Dendritic cell treated with granulocyte-macrophage colony-stimulating factor and Interleukin-4, amounts not matched to agents 40 ng/mL and 50 ng/mL, for 4 days (primary cell): Measurements from ENCODE around the gene ZNF502.
A peak's percentile ranks its signal among the peaks of the same experiment; 100 is the strongest.

Experiments used
- H3K27ac Mint-ChIP-seq: one replicate; pipeline ENCODE4 v1.8.0; 2022; ENCODE audit warnings: mild to moderate bottlenecking, mixed read lengths
- H3K27me3 Mint-ChIP-seq: one replicate; pipeline ENCODE4 v1.8.0; 2022; ENCODE audit warnings: mild to moderate bottlenecking, mixed read lengths
- H3K36me3 Mint-ChIP-seq: one replicate; pipeline ENCODE4 v1.8.0; 2022; ENCODE audit warnings: low read depth, mixed read lengths
- H3K4me1 Mint-ChIP-seq: one replicate; pipeline ENCODE4 v1.8.0; 2022; ENCODE audit warnings: low read depth, mixed read lengths
- H3K4me3 Mint-ChIP-seq: one replicate; pipeline ENCODE4 v1.8.0; 2022; ENCODE audit warnings: mild to moderate bottlenecking, moderate library complexity, mixed read lengths
- H3K9me3 Mint-ChIP-seq: one replicate; pipeline ENCODE4 v1.8.0; 2022; ENCODE audit warnings: mixed read lengths
- intact Hi-C: fragments of 100-400 bp; cut with micrococcal nuclease; formaldehyde crosslinking; loops from one replicate; pipeline ENCODE4 v1.15.0; 2022

ZNF502 gene

DNA sequence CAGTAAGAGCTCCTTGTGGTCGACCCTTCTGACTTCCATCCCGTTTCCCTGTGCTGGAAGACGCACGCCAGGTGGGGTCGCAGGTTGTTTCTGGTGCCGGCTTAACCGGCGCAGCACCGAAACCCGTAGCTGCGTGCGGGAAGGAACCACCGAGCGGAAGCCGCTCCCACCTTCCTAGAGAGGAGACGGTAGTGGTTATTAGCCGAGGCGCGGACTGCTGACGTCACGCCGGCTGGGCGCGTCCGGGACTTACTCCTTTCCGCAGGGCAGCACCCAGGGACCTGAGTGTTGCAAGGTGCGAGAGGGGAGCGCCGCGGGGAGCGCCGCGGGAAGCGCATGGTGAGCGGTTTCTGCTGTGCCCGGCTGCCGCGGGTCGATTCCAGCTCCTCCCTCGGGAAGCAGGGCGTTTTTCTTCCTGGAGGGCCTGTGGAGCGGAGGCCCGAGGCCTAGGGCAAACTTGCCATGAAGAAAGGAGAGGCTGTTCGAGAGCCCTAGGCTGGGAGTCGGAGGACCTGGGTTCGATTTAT lies 17.0 kb downstream of the ZNF502 start, which contains the start of gene ZNF501:
TSS of gene ZNF501 (plus strand) at position 252 of the 527 bp plus-strand sequence. CDS start 4,787 bp downstream, outside the sequence.
- peaks cover 16% of the 10 kb centered on the region for H3K4me1 Mint-ChIP-seq
- peak within 1 kb of the TSS; percentile 98 for H3K4me3 Mint-ChIP-seq
- H3K9me3 Mint-ChIP-seq, result peaks cover 96% of the 10 kb centered on the region
- intact Hi-C loops, result loop anchor here (1.0 to 2.0 kb wide), 2 partner anchors 17 to 32 kb away; partner anchors contain the start of genes KIAA1143, KIF15 and ZNF502
- no peaks in the 10 kb centered on the region for H3K27me3 Mint-ChIP-seq
- peak within 1 kb of the TSS; percentile 91 for H3K27ac Mint-ChIP-seq
- peaks cover 52% of the 10 kb centered on the region for H3K36me3 Mint-ChIP-seq

DNA sequence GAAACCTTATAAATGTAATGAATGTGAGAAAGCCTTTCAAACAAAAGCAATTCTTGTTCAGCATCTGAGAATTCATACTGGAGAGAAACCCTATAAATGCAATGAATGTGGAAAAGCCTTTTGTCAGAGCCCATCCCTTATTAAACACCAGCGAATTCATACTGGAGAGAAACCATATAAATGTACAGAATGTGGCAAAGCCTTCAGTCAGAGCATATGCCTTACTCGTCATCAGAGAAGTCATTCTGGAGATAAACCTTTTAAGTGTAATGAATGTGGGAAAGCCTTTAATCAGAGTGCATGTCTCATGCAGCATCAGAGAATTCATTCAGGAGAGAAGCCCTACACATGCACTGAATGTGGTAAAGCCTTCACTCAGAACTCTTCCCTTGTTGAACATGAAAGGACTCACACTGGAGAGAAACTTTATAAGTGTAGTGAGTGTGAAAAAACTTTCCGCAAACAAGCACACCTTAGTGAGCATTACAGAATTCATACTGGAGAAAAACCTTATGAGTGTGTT lies 22.2 kb downstream of the ZNF502 start:
- H3K27ac Mint-ChIP-seq, result no peak overlapping the region
- no peaks in the 10 kb centered on the region for H3K27me3 Mint-ChIP-seq
- intact Hi-C loops, result loop anchor here (5.0 kb wide), 1 partner anchor 87 kb away; the partner anchor contains the start of gene ZNF35
- H3K4me1 Mint-ChIP-seq, result peaks cover 6% of the 10 kb centered on the region
- H3K9me3 Mint-ChIP-seq, result peaks cover 96% of the 10 kb centered on the region
- no peak overlapping the region for H3K4me3 Mint-ChIP-seq
- H3K36me3 Mint-ChIP-seq, result peaks cover 56% of the 10 kb centered on the region

DNA sequence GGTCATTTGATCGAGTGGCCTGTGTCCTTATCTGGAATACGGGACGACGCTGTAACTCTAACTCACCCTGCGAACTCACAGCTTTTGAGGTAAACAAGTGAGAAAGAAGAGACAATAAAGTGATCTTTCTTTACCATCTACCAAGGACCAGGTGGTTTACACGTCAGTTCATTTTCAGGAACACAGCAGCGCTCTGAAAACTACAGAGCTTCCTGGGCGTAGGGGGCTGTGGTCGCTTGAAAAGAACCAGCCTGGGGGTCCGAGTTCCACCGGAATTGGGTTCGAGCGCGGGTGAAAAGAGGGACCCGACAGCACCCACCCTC lies 48.6 kb downstream of the ZNF502 start:
- Mint-ChIP-seq H3K36me3 (peaks cover 54% of the 10 kb centered on the region), H3K9me3 (peaks cover 51% of the 10 kb centered on the region), H3K27ac (peak overlapping the region; percentile 91), H3K4me1 (peaks cover 11% of the 10 kb centered on the region), H3K4me3 (peak overlapping the region; percentile 84), H3K27me3 (no peaks in the 10 kb centered on the region)
- intact Hi-C loops, result loop anchor here (1.0 to 5.0 kb wide), 3 partner anchors 32 to 216 kb away; partner anchors contain the start of genes EXOSC7, TMEM42, ZDHHC3 and ZNF501

DNA sequence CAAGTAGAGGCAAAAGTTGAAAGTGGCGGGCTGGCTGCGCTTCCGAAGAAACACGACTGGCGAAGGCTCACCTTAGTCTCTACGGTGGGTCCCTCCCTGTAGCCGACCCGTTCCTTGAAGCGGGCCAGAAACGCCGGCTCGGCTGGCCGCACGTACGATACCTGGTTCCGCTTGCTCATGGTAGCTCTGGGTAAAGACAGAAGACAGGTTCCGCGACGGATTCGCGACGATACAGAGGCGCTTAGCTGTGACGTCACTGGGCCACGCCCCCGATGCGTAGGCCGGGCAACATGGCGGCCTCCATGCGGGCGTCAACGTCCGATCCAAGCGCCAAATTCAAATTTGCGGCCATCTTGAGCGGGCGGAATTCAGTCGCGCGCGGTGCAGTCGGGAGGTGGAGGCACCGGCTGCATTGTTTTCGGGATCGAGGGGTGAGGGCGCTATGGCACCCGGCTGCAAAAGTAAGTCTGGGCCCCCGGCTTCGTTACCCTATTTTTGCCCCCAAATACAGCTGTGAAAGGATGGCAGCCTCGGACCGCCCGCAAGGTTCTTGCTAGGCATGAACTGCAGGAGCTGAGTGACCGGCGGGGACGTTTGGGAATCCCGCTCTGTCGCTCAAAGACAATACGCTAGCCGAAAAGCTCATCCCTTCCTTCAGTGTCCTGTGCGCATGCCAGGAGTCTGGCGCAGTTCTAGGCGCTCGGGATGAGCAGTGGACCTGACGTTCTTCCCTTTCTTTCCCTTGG lies 49.1 kb downstream of the ZNF502 start, which contains the start of the genes KIAA1143 and KIF15:
TSS of gene KIAA1143 (minus strand) at position 196 of the 746 bp plus-strand sequence. CDS start at position 179, 17 bp downstream.
TSS of gene KIF15 (plus strand) at position 371 of the 746 bp plus-strand sequence. CDS start at position 443, 72 bp downstream.
- peak within 1 kb of the TSS; percentile 84 for H3K4me3 Mint-ChIP-seq
- peaks cover 53% of the 10 kb centered on the region for H3K36me3 Mint-ChIP-seq
- peaks cover 54% of the 10 kb centered on the region for H3K9me3 Mint-ChIP-seq
- peak within 1 kb of the TSS; percentile 91 for H3K27ac Mint-ChIP-seq
- peaks cover 11% of the 10 kb centered on the region for H3K4me1 Mint-ChIP-seq
- intact Hi-C loops, result loop anchor here (1.0 to 5.0 kb wide), 3 partner anchors 32 to 216 kb away; partner anchors contain the start of genes EXOSC7, TMEM42, ZDHHC3 and ZNF501
- H3K27me3 Mint-ChIP-seq, result no peaks in the 10 kb centered on the region

DNA sequence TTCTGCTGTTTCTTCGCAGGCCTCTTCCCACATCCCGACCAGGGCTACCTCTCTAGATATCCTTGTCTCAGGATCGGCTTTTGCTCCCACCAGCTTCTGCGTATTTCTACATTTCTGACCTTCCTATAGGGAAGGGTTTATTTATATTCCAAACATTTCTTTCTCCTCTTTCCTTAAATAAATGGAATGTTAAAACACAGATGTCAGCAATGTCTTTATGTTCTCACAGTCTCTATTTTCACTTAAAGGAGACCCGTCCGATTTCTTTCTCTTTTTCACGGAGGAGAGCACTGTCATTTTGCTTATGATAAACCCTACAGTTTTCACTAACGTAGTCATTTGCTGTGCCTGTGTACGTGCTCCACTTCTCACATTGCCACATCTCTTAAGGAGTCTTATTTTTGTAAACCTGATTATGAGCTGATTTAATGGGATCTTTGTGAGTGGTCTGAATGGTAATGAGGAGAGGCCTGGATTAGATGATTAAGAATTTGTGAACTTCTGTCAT lies 49.8 kb downstream of the ZNF502 start:
- Mint-ChIP-seq H3K27me3 (no peaks in the 10 kb centered on the region), H3K27ac (peak overlapping the region; percentile 91), H3K4me1 (peaks cover 11% of the 10 kb centered on the region), H3K4me3 (peak overlapping the region; percentile 84), H3K9me3 (peaks cover 54% of the 10 kb centered on the region), H3K36me3 (peaks cover 55% of the 10 kb centered on the region)
- intact Hi-C loops, result loop anchor here (5.0 kb wide), 1 partner anchor 215 kb away; the partner anchor contains the start of genes EXOSC7 and ZDHHC3

DNA sequence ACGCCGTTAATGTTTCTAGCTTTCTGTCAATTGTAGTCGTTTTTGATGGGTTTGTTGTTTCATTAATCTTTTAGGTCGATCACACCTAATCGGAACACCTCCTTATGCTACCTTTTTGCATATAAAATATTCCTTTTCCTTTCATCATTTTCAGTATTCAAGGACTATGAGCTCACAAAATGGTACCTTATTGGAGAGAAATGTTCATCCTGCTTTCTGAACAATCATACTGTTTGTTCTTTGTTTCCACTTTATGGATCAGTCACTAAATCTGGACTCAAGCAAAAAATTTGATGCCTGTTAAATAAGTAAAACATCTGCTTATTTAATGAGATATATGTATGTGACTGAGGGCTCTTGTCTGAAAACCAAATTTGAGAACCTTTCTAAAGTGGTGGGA lies 50.2 kb downstream of the ZNF502 start:
- Mint-ChIP-seq H3K4me3 (no peak overlapping the region), H3K27me3 (no peaks in the 10 kb centered on the region), H3K27ac (no peak overlapping the region), H3K4me1 (peaks cover 11% of the 10 kb centered on the region), H3K9me3 (peaks cover 54% of the 10 kb centered on the region), H3K36me3 (peaks cover 53% of the 10 kb centered on the region)
- intact Hi-C loops, result loop anchor here (5.0 kb wide), 1 partner anchor 215 kb away; the partner anchor contains the start of genes EXOSC7 and ZDHHC3

DNA sequence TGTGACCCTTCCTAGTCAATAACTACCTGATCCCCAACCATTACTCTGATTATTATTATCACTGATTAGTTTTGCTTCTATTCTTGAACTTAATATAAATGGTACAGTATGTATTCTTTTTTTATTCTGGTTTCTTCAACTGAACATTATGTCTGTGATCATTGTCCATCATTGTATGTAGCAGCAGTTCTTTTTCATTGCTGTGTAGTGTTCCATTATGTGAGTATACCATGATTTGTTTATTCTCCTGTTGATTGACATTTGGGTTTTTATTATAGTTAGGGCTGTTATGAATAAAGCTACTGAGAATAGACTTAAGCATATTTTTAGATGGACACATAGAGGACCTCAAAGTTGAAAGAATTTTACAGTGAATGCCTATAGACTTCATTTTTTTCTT lies 51.8 kb downstream of the ZNF502 start:
- Mint-ChIP-seq H3K27me3 (no peaks in the 10 kb centered on the region), H3K9me3 (peaks cover 49% of the 10 kb centered on the region), H3K4me3 (no peak overlapping the region), H3K4me1 (peaks cover 11% of the 10 kb centered on the region), H3K36me3 (peaks cover 51% of the 10 kb centered on the region), H3K27ac (no peak overlapping the region)
- intact Hi-C loops, result loop anchor here (5.0 kb wide), 1 partner anchor 213 kb away; the partner anchor contains the start of genes EXOSC7 and ZDHHC3

DNA sequence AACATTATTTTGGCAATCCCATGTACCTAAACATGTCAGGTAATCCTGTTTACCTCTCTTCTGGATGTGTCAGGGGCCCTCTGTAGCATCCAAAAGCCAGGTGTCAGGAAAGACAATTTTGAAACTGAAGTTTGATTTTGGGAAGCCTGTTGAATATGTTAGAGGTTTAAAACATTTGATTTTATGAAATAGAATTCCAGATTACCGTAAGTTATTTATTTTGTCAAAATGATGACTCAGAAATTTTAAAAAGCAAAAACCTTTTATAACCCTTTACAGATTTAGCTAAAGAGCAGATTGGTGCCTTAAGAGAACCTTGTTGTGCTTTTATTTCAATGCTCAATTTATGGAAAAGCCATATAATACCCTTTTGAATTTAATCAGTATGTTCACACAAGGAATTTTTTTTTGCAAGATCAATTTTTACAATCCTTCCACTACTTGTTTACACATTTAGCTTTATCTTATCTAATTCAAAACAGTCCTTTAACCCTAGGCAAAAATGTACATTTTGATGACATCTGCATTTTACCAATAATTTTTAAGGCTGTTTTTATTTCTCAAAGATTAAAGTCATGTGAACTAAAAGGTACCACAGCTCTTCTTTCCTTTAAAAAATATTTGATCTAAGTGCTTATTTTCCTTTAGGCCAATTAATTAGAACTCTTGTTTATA lies 59.1 kb downstream of the ZNF502 start:
- Mint-ChIP-seq H3K4me3 (no peak overlapping the region), H3K27ac (no peak overlapping the region), H3K9me3 (peaks cover 57% of the 10 kb centered on the region), H3K27me3 (no peaks in the 10 kb centered on the region), H3K4me1 (no peaks in the 10 kb centered on the region), H3K36me3 (peaks cover 41% of the 10 kb centered on the region)
- intact Hi-C loops, result no loop called here

DNA sequence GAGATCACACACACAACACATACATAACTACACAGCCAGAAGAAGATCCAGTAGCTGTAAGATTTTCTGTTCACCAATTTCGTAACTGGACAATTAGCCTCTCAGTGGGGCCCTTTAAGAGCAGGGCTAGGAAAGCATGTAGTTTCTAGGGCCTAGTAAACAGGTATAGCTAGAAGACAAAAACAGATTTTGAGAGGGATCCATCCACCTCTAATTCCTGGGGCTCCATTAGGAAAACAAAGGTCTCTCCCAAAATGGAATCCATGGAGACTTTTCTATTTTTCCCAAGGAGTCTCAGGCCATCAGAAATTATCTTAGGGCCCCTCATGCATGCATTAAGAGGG lies 59.6 kb downstream of the ZNF502 start:
- H3K9me3 Mint-ChIP-seq, result peaks cover 52% of the 10 kb centered on the region
- H3K27me3 Mint-ChIP-seq, result no peaks in the 10 kb centered on the region
- H3K4me3 Mint-ChIP-seq, result no peak overlapping the region
- no peaks in the 10 kb centered on the region for H3K4me1 Mint-ChIP-seq
- no peak overlapping the region for H3K27ac Mint-ChIP-seq
- H3K36me3 Mint-ChIP-seq, result peaks cover 37% of the 10 kb centered on the region
- intact Hi-C loops, result no loop called here
